Dermis lymphatic vessel endothelial cell (primary cell): ENCODE results near the gene SBF1. TPM values are rescaled to one million over a fixed set of nuclear protein-coding genes. Genes with fewer than 3 reads are reported as not detected.

Source experiments
- total RNA-seq: library from RNA; depleted of rRNA; stranded (reverse); fragments of >200 nt; gene quantifications from 2 replicates; pipeline ENCODE4 v1.2.1, GENCODE V29; 2014

The SBF1 gene
- total RNA-seq: 23.8 and 26.4 TPM in 2 replicates

GRCh38 chr22:50474710-50475651, at the start of gene SBF1:
TSS of gene SBF1 (minus strand) at chr22:50475035. CDS start at chr22:50474840, 195 bp downstream.

DNA sequence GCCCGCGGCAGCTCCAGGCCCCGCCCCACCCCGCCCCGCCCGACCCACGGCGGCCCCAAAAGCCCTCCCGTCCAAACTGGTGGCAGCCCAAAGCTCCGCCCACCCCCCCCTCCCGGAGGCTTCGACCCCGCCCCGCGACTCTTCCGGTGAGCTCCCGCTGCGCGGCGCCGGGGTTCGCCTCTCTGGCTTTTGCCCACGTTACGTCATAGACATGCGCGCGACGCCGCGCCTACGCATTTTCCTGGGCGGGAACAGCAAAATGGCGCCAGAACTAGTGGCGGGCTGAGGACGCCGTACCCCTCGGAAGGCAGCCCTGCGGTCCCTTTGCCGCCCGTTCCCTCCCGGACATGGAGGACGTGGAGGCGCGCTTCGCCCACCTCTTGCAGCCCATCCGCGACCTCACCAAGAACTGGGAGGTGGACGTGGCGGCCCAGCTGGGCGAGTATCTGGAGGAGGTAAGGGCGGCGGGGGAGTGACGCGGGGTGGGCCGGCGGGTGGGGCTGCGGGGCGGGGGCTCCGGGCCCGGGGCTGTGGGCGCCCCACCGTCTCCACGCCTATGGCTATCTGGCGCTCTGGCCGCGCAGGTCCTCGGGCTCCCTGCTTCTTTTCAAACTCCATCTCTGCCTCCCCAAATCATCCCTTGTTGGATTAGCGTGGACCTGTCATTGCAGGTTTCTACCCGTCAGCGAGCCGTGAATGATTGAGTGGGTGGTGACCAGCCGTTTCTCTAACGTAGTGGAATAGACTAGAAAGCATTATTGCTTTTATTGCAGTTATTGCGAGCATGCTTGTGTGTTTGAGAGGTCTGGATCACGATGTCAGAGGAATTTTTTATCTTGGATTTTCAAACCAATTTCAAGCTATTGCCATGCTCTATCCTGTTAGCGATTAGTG, 33.4 kb upstream of the SBF1 start, which contains the start of gene NCAPH2:
NCAPH2 (plus strand) TSS at position 234 of the 894 bp plus-strand sequence; CDS start at position 348, 114 bp downstream.

GRCh38 chr22:50507421-50507990, 32.7 kb upstream of the SBF1 start, which contains the start of gene LMF2:
TSS of gene LMF2 (minus strand) at chr22:50507702. CDS start at chr22:50507675, 27 bp downstream.

GRCh38 chr22:50486561-50487289, 11.9 kb upstream of the SBF1 start, which contains the start of gene MIOX:
TSS of gene MIOX (plus strand) at chr22:50486859. CDS start at chr22:50486898, 39 bp downstream.

GRCh38 chr22:50481440-50482106, 6.7 kb upstream of the SBF1 start, which contains the start of gene ADM2:
TSS of gene ADM2 (plus strand) at chr22:50481543. CDS start at chr22:50481848, 305 bp downstream.

Other genes with a start within 250 kb of the SBF1 start
- 19.6 and 20.5 TPM in 2 replicates for gene TUBGCP6, start 230.0 kb downstream of the SBF1 start, total RNA-seq
- 12.8 and 14.9 TPM in 2 replicates for gene HDAC10, start 223.8 kb downstream of the SBF1 start, total RNA-seq
- gene MAPK12, start 213.4 kb downstream of the SBF1 start, total RNA-seq: 55.0 and 57.7 TPM in 2 replicates
- 17.6 and 19.6 TPM in 2 replicates for gene MAPK11, start 204.7 kb downstream of the SBF1 start, total RNA-seq
- gene PLXNB2, start 167.4 kb downstream of the SBF1 start, total RNA-seq: 53.4 and 59.0 TPM in 2 replicates
- gene DENND6B, start 148.0 kb downstream of the SBF1 start, total RNA-seq: 1.3 and 1.5 TPM in 2 replicates
- gene PPP6R2, start 131.7 kb downstream of the SBF1 start, total RNA-seq: 46.8 and 50.2 TPM in 2 replicates
- 0.09 and 0.11 TPM in 2 replicates for gene ADM2, start 6.5 kb upstream of the SBF1 start, total RNA-seq
- gene MIOX, start 11.8 kb upstream of the SBF1 start, total RNA-seq: not detected in 2 replicates
- 15.5 and 19.1 TPM in 2 replicates for gene LMF2, start 32.7 kb upstream of the SBF1 start, total RNA-seq
- gene NCAPH2, start 33.2 kb upstream of the SBF1 start, total RNA-seq: 13.9 and 15.3 TPM in 2 replicates
- 2.0 and 2.2 TPM in 2 replicates for gene SCO2, start 50.6 kb upstream of the SBF1 start, total RNA-seq
- 25.4 and 32.8 TPM in 2 replicates for gene TYMP, start 55.0 kb upstream of the SBF1 start, total RNA-seq
- not detected in 2 replicates for gene KLHDC7B, start 70.9 kb upstream of the SBF1 start, total RNA-seq
- gene SYCE3, start 87.9 kb upstream of the SBF1 start, total RNA-seq: not detected in 2 replicates
- 2.0 and 2.2 TPM in 2 replicates for gene CPT1B, start 103.4 kb upstream of the SBF1 start, total RNA-seq
- gene CHKB, start 107.8 kb upstream of the SBF1 start, total RNA-seq: 28.3 and 35.1 TPM in 2 replicates
- gene MAPK8IP2, start 125.8 kb upstream of the SBF1 start, total RNA-seq: 0.22 and 0.26 TPM in 2 replicates
- gene ARSA, start 153.1 kb upstream of the SBF1 start, total RNA-seq: 8.7 and 14.0 TPM in 2 replicates
- gene SHANK3, start 197.8 kb upstream of the SBF1 start, total RNA-seq: 9.4 and 17.3 TPM in 2 replicates